Choroid plexus epithelial cell (primary cell): ENCODE data around the gene PGLYRP4.

ENCODE experiments used
- DNase-seq: peaks from one replicate; pipeline ENCODE4 v3.0.0-alpha.2; 2010; ENCODE audit warnings: low read depth
- H3K4me3 ChIP-seq: 2 replicates; pipeline ENCODE4 v1.5.1; 2011; ENCODE audit warnings: low read depth, mild to moderate bottlenecking, control low read depth, low read length, moderate library complexity
- TF ChIP-seq, protein P1 (sequence below): conservative IDR thresholded peaks from 2 replicates; pipeline ENCODE4 v1.5.1; 2011; ENCODE audit warnings: low read depth, mild to moderate bottlenecking, control low read depth, inconsistent platforms, low read length, moderate library complexity

Gene PGLYRP4

DNA sequence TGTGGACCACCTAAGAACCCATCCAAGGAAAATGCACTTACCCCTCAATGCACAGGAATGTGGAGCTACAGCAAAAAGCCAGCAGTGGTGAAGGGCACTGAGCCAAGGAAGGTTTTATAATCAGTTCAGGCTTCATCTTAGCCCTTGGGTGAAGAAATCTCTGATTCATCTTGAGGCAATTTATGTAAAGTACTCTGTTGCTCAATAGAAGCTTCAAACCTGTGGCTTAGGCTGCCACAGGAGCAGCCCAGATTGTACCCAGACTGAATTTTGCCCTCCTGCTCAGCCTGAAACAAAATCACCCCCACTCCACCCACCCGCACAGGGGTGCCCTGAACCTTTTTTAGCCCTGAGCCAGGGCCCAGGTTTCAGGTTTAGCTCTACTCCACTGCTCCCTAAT, 26.9 kb upstream of the PGLYRP4 start, which contains the start of gene S100A12:
Gene S100A12 (minus strand): TSS at position 111 of the 400 bp plus-strand sequence. CDS start 1,029 bp downstream, outside the sequence.
- no peak within 1 kb of the TSS for H3K4me3 ChIP-seq
- DNase-seq = peak; percentile 79
- TF ChIP-seq, protein P1, sequence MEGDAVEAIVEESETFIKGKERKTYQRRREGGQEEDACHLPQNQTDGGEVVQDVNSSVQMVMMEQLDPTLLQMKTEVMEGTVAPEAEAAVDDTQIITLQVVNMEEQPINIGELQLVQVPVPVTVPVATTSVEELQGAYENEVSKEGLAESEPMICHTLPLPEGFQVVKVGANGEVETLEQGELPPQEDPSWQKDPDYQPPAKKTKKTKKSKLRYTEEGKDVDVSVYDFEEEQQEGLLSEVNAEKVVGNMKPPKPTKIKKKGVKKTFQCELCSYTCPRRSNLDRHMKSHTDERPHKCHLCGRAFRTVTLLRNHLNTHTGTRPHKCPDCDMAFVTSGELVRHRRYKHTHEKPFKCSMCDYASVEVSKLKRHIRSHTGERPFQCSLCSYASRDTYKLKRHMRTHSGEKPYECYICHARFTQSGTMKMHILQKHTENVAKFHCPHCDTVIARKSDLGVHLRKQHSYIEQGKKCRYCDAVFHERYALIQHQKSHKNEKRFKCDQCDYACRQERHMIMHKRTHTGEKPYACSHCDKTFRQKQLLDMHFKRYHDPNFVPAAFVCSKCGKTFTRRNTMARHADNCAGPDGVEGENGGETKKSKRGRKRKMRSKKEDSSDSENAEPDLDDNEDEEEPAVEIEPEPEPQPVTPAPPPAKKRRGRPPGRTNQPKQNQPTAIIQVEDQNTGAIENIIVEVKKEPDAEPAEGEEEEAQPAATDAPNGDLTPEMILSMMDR = no peak

GRCh38 chr1:153374071-153374470, 25.4 kb upstream of the PGLYRP4 start:
- no peak for DNase-seq
- H3K4me3 ChIP-seq = no peak overlapping the region
- TF ChIP-seq, protein P1 = no peak

- H3K4me3 ChIP-seq = no peak overlapping the region
- no peak for DNase-seq
- TF ChIP-seq, protein P1 = no peak
Measured at GRCh38 chr1:153372571-153372970, 23.9 kb upstream of the PGLYRP4 start.

- DNase-seq = no peak
- TF ChIP-seq, protein P1 = no peak
- no peak overlapping the region for H3K4me3 ChIP-seq
Measured at GRCh38 chr1:153371231-153371630, 22.6 kb upstream of the PGLYRP4 start.

DNA sequence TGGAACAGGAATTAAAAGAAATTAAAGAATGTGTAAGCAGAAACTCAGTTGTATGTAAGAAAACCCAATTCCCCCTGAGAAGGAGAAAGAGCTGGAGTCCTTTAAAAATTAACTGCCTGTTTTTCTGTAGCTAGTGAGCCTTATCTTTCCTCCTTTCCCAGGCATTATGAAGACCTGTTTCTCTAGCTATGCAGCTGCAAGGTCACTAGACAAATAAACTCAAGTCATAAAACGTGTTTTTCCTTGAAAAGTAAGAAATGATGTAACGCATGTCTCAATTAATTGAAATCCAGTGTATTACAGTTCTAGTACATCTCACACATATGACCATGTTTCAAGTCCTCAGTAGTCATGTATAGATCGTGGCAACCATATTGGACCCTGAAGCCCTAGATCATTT, 21.5 kb upstream of the PGLYRP4 start:
- TF ChIP-seq, protein P1 = no peak
- H3K4me3 ChIP-seq = no peak overlapping the region
- no peak for DNase-seq

GRCh38 chr1:153368495-153368894, 19.9 kb upstream of the PGLYRP4 start:
- no peak overlapping the region for H3K4me3 ChIP-seq
- no peak for DNase-seq
- TF ChIP-seq, protein P1 = no peak

DNA sequence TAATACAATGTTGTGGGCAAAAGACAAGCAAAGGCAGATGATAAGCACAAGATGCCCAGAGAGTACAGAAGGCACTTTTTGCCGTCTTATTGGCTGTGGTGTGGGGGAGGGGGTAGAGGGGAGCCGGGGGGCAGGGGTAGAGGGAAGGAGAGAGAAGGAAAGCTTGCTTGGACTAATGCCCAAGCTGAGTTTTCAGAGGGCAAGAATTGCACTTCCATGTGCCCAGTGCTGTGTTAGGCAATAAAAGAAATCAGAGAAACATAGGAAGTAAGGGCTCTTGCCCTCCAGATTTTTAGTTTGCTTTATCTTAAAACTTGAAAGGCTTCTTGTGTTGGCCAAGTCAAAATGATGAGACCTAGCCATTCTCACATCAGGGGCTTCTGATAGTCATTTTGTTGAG, 18.4 kb upstream of the PGLYRP4 start:
- H3K4me3 ChIP-seq = no peak overlapping the region
- TF ChIP-seq, protein P1 = no peak

More for the DNA sequence above, 18.4 kb upstream of the PGLYRP4 start:
- no peak for DNase-seq
